ENCODE results near the gene IL17RE. TPM values are rescaled to one million over a fixed set of nuclear protein-coding genes. Genes with fewer than 3 reads are reported as not detected.
"Not testable (repeated sequence)": the region's sequence is repeated elsewhere in the genome, so short reads cannot be mapped to it uniquely, and the experiment has no call there.

The IL17RE gene
- total RNA-seq, 1 experiment from 2014 or later: 2.3 TPM

DNA sequence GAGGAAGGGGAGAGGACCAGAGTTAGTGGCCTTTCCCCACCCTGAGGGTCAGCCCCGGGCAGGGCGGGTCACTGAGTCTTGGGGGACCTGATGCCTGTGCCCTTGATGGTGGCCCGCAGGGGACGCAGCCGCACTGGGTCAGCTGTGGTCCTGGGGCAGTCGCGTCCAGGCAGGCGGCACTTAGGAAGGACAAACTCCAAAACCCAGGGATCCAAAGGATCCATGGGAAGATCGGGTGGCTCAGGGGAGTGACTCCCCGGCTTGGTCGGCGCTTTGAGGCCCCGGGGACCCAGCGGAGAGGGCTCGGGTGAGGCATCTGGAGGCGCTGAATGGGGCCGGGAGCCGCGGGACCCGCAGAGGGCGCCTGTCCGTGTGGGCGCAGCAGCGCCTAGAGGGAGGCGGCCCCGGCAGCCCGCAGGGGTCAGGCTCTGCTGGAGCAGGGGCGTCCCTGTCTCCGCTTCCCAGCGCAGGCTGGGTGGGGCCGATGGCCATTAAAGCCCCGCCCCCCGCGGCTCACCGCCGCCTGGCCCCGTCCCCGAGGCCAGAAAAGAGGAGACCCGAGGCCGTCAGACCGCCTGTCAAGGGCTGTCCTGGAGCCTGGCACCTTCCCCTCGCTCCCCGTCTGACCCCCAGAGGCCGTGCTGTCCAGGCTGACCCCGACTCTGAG lies 40.1 kb upstream of the IL17RE start:
- Histone ChIP-seq H3K9me3 (ENCODE audit: low read depth, low read length, poor library complexity, severe bottlenecking) (no peaks in the 10 kb centered on the region), H3K4me1 (ENCODE audit: insufficient read depth, low read length, poor library complexity, severe bottlenecking) (peaks cover 9% of the 10 kb centered on the region), H3K27me3 (replicated peaks; ENCODE audit: insufficient read depth, low read depth, low read length, poor library complexity) (no peaks in the 10 kb centered on the region), H3K4me3 (ENCODE audit: low read depth, low read length, poor library complexity, severe bottlenecking) (no peak overlapping the region), H3K27ac (ENCODE audit: low read depth, low read length, poor library complexity, severe bottlenecking) (no peak overlapping the region), H3K36me3 (ENCODE audit: insufficient read depth, low read length, poor library complexity, severe bottlenecking) (no peaks in the 10 kb centered on the region)
- ChIA-PET CTCF (no interaction called here), POLR2A (ENCODE audit: low non-redundant PET) (no interaction called here)
- BruUV-seq (replicated peaks): no TSS peak
- intact Hi-C loops (cut with micrococcal nuclease; ENCODE audit: unreplicated experiment): no loop called here
- TF ChIP-seq EZH2 (IDR thresholded peaks at IDR 0.05; ENCODE audit: borderline replicate concordance, low read depth, low read length, poor library complexity, severe bottlenecking): no peak
- TF ChIP-seq, protein P1, sequence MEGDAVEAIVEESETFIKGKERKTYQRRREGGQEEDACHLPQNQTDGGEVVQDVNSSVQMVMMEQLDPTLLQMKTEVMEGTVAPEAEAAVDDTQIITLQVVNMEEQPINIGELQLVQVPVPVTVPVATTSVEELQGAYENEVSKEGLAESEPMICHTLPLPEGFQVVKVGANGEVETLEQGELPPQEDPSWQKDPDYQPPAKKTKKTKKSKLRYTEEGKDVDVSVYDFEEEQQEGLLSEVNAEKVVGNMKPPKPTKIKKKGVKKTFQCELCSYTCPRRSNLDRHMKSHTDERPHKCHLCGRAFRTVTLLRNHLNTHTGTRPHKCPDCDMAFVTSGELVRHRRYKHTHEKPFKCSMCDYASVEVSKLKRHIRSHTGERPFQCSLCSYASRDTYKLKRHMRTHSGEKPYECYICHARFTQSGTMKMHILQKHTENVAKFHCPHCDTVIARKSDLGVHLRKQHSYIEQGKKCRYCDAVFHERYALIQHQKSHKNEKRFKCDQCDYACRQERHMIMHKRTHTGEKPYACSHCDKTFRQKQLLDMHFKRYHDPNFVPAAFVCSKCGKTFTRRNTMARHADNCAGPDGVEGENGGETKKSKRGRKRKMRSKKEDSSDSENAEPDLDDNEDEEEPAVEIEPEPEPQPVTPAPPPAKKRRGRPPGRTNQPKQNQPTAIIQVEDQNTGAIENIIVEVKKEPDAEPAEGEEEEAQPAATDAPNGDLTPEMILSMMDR (conservative IDR thresholded peaks at IDR 0.05; ENCODE audit: low read depth, low read length): no peak
- no peak for DNase-seq (ENCODE audit: low spot score)

DNA sequence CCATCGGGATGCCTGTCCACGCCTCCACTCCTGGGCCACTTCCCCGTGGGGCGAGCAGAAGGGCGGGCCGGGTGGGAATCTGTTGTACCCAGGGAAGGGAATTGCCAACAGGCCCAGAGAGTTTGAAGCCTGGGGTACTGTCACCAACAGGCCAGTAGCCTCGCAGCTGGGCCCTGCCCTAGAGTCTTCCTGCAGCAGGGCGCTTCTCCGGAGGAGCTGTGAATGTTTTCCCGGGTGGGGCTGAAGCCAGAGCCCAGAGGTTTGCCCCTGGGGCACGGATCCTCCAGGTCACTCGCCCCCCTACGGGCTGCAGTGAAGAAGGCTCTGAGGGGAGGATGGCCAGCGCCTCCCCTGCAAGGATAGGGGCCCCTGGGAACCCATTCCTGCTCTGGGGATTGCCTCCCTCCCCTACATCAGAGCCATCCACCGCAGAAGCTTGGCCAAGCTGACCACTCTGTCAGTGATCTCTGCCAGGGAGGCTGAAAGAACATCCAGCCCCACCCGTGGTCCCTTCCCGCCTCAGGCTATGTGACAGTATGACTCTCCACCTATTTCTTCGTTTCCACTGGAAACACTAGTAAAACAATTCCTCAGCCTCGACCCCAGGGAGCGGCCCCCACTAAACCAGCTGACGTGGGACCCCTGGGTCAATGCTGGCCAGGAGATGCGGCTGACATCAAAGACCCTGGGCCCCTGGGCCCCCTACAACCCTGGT lies 39.4 kb upstream of the IL17RE start:
- H3K27ac ChIP-seq (ENCODE audit: low read depth, low read length, poor library complexity, severe bottlenecking): no peak overlapping the region
- ChIA-PET POLR2A (ENCODE audit: low non-redundant PET) (no interaction called here), CTCF (no interaction called here)
- H3K9me3 ChIP-seq (ENCODE audit: low read depth, low read length, poor library complexity, severe bottlenecking): no peaks in the 10 kb centered on the region
- intact Hi-C loops (cut with micrococcal nuclease; ENCODE audit: unreplicated experiment): no loop called here
- BruUV-seq (replicated peaks): no TSS peak
- H3K4me1 ChIP-seq (ENCODE audit: insufficient read depth, low read length, poor library complexity, severe bottlenecking): peaks cover 9% of the 10 kb centered on the region
- H3K4me3 ChIP-seq (ENCODE audit: low read depth, low read length, poor library complexity, severe bottlenecking): no peak overlapping the region
- H3K27me3 ChIP-seq (replicated peaks; ENCODE audit: insufficient read depth, low read depth, low read length, poor library complexity): no peaks in the 10 kb centered on the region
- no peak for DNase-seq (ENCODE audit: low spot score)
- TF ChIP-seq EZH2 (IDR thresholded peaks at IDR 0.05; ENCODE audit: borderline replicate concordance, low read depth, low read length, poor library complexity, severe bottlenecking): no peak
- TF ChIP-seq, protein P1 (conservative IDR thresholded peaks at IDR 0.05; ENCODE audit: low read depth, low read length): no peak
- H3K36me3 ChIP-seq (ENCODE audit: insufficient read depth, low read length, poor library complexity, severe bottlenecking): no peaks in the 10 kb centered on the region

DNA sequence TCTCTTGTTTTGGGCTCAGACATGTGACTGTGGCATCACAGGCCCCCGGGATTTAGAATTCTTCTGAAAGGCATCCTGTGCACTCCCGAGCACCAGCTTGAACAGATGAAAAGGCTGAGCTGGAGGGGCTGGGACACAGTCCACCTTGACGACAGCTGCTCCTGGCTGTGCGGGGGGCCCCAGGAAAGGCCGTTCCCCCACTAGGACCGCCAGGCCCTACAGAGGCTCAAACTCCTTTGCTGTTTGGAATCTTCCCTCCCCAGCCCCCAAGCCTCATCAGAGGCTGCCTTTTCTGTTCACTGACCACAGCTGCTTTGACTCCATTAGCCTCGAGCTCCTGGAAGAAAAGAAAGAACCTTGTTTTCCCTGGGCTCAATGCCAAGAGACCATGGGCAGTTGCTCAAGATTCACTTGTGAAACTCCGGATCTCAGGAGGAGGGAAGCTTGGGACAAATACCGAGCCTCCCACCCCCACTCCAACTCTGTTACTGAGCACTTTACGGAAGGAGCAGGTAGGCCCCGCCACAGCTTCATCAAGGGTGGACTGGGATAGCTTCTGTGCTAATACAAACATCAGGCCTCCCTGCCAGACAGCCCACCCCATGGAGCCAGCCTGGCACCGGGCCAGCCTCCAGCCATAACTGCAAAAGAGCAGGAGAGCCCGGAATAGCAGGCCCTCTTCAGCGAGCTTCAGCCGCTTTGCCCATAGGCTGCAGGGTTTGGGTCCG lies 38.3 kb upstream of the IL17RE start:
- peak overlapping the region; percentile 21 for H3K27ac ChIP-seq (ENCODE audit: low read depth, low read length, poor library complexity, severe bottlenecking)
- TF ChIP-seq, protein P1 (conservative IDR thresholded peaks at IDR 0.05; ENCODE audit: low read depth, low read length): no peak
- TF ChIP-seq EZH2 (IDR thresholded peaks at IDR 0.05; ENCODE audit: borderline replicate concordance, low read depth, low read length, poor library complexity, severe bottlenecking): no peak
- intact Hi-C loops (cut with micrococcal nuclease; ENCODE audit: unreplicated experiment): no loop called here
- ChIA-PET CTCF (interaction anchor here (0.5 kb wide), 1 partner anchor 68 kb away, joined by 5 read pairs; no protein-coding TSS in a partner anchor), POLR2A (ENCODE audit: low non-redundant PET) (no interaction called here)
- BruUV-seq (replicated peaks): no TSS peak
- H3K27me3 ChIP-seq (replicated peaks; ENCODE audit: insufficient read depth, low read depth, low read length, poor library complexity): no peaks in the 10 kb centered on the region
- H3K9me3 ChIP-seq (ENCODE audit: low read depth, low read length, poor library complexity, severe bottlenecking): no peaks in the 10 kb centered on the region
- H3K4me1 ChIP-seq (ENCODE audit: insufficient read depth, low read length, poor library complexity, severe bottlenecking): peaks cover 9% of the 10 kb centered on the region
- peak; percentile 68 for DNase-seq (ENCODE audit: low spot score)
- H3K36me3 ChIP-seq (ENCODE audit: insufficient read depth, low read length, poor library complexity, severe bottlenecking): no peaks in the 10 kb centered on the region
- no peak overlapping the region for H3K4me3 ChIP-seq (ENCODE audit: low read depth, low read length, poor library complexity, severe bottlenecking)

DNA sequence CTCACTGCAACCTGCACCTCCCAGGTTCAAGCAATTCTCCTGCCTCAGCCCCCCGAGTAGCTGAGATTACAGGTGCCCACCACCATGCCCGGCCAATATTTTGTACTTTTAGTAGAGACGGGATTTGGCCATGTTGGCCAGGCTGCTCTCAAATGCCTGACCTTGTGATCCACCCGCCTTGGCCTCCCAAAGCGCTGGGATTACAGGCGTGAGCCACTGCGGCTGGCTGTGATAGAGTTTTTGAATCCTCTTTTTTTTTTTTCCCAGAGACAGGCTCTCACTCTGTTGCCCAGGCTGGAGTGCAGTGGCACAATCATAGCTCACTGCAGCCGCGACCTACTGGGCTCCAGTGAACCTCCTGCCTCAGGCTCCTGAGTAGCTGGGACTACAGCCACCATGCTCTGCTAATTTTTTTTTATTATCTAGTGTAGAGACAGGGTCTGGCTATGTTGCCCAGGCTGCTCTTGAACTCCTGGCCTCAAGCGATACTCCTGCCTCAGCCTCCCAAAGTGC lies 37.5 kb upstream of the IL17RE start:
- H3K36me3 ChIP-seq (ENCODE audit: insufficient read depth, low read length, poor library complexity, severe bottlenecking); BruUV-seq (replicated peaks); POLR2A ChIA-PET (ENCODE audit: low non-redundant PET); H3K4me1 ChIP-seq (ENCODE audit: insufficient read depth, low read length, poor library complexity, severe bottlenecking); H3K27me3 ChIP-seq (replicated peaks; ENCODE audit: insufficient read depth, low read depth, low read length, poor library complexity); intact Hi-C loops (cut with micrococcal nuclease; ENCODE audit: unreplicated experiment); H3K9me3 ChIP-seq (ENCODE audit: low read depth, low read length, poor library complexity, severe bottlenecking); DNase-seq (ENCODE audit: low spot score); H3K27ac ChIP-seq (ENCODE audit: low read depth, low read length, poor library complexity, severe bottlenecking); H3K4me3 ChIP-seq (ENCODE audit: low read depth, low read length, poor library complexity, severe bottlenecking): not testable (repeated sequence)
- CTCF ChIA-PET: interaction anchor here (0.5 kb wide), 1 partner anchor 67 kb away, joined by 5 read pairs; no protein-coding TSS in a partner anchor
